Measurements from ENCODE around the gene MBIP.

Gene MBIP

DNA sequence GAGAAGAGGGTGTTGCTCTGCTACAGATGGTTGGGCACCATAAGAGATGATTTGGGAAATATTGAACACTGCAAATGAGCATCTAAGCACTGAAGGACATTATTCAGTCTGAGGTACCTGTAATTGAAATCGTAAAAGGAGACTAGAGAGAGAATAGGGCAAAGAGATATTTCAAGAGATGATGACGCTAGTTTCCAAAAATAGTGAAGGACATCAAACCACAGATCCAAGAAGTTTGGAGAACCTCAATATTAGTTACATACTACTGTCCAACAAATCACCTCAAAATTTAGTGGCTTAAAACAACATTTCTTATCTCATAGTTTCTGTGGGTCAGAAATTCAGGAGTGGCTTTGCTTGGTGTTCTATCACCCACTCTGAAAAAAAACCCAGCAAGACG lies 4.5 kb upstream of the MBIP start:
- Mint-ChIP-seq H3K36me3 (no peaks in the 10 kb centered on the region), H3K4me3 (no peak overlapping the region), H3K27ac (no peak overlapping the region), H3K9me3 (peaks cover 10% of the 10 kb centered on the region), H3K27me3 (peaks cover 42% of the 10 kb centered on the region), H3K4me1 (peaks cover 10% of the 10 kb centered on the region)
- ATAC-seq: no peak

DNA sequence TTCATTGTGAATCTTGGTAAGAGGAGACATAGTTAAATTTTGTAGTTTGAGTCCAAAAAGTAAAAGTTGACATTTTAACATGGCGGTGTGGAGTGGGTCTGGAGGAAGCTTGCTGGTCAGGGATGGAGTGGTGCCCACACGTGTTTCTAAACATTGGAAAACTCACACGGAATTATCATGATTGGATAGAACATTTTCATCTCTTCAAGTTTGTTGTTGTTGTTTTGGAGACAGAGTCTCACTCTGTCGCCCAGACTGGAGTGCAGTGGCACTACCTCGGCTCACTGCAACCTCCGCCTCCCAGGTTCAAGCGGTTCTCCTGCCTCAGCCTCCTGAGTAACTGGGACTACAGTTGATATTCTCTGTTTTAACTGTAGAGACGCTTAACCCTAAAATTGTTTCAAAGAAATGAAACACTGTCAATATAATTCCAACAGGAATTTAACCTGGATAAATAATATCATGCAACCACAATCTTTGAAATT lies 502 bp upstream of the MBIP start:
- Mint-ChIP-seq H3K9me3 (no peaks in the 10 kb centered on the region), H3K4me3 (peak overlapping the region; percentile 94), H3K27ac (peak overlapping the region; percentile 89), H3K27me3 (peaks cover 9% of the 10 kb centered on the region), H3K4me1 (peaks cover 17% of the 10 kb centered on the region), H3K36me3 (no peaks in the 10 kb centered on the region)
- peak; percentile 25 for ATAC-seq

DNA sequence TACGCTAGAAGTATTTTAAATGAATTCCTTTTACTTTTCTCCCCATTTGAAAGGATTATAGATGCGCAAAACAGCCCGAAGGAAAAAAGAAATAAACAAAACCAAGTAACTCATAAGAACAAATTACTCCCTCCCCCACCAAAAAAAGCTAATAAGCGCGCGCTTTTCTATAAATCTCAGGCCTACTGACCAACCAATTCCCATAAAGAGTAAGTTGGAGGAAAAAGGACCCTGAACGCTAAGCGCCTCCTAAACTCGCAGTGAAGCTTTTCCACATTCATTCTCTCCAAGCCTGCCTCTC lies 588 bp downstream of the MBIP start:
- ATAC-seq: no peak
- H3K4me3 Mint-ChIP-seq: peak overlapping the region; percentile 94
- H3K36me3 Mint-ChIP-seq: no peaks in the 10 kb centered on the region
- H3K4me1 Mint-ChIP-seq: peaks cover 27% of the 10 kb centered on the region
- peak overlapping the region; percentile 89 for H3K27ac Mint-ChIP-seq
- H3K9me3 Mint-ChIP-seq: no peaks in the 10 kb centered on the region
- peaks cover 5% of the 10 kb centered on the region for H3K27me3 Mint-ChIP-seq

DNA sequence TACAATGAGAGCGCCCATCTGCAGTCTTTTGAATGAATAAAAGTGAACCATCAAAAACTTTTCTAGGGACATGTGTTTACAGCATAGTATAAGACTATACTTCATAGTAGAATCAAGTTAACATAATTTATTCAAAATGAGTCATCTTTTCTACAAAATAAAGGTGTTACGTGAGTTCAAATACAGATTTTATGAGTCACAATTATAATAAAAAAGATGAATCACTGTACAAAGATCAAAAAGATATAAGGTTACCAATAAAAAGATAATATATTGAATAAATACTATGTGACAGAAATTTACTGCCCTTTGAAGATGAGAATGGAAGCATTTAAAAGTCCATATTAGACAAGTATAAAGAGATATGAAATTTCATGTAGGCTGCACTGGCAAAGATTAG lies 2.8 kb downstream of the MBIP start:
- no peaks in the 10 kb centered on the region for H3K27me3 Mint-ChIP-seq
- no peak overlapping the region for H3K4me3 Mint-ChIP-seq
- no peak for ATAC-seq
- H3K9me3 Mint-ChIP-seq: no peaks in the 10 kb centered on the region
- H3K4me1 Mint-ChIP-seq: peaks cover 33% of the 10 kb centered on the region
- H3K36me3 Mint-ChIP-seq: peaks cover 15% of the 10 kb centered on the region
- no peak overlapping the region for H3K27ac Mint-ChIP-seq

DNA sequence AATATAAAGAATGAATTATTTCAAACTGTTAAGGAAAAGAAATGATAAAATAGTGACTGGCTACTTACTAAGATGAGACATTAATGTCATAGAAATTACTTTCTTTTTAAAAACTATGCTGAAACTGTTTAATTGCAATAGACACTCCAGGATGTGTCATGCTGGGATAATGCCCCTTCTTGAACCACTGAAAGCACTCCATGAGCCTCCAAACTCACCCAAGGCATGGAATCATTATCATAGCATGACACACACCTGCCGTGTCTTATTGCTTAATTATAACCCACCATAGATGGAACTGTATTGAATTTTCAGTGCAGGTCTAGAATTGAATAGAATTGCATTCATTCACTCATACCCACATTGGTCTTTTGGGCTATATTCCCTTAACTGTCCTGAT lies 4.3 kb downstream of the MBIP start:
- ATAC-seq: no peak
- Mint-ChIP-seq H3K27ac (no peak overlapping the region), H3K9me3 (no peaks in the 10 kb centered on the region), H3K4me1 (peaks cover 33% of the 10 kb centered on the region), H3K27me3 (no peaks in the 10 kb centered on the region), H3K36me3 (peaks cover 24% of the 10 kb centered on the region), H3K4me3 (no peak overlapping the region)

DNA sequence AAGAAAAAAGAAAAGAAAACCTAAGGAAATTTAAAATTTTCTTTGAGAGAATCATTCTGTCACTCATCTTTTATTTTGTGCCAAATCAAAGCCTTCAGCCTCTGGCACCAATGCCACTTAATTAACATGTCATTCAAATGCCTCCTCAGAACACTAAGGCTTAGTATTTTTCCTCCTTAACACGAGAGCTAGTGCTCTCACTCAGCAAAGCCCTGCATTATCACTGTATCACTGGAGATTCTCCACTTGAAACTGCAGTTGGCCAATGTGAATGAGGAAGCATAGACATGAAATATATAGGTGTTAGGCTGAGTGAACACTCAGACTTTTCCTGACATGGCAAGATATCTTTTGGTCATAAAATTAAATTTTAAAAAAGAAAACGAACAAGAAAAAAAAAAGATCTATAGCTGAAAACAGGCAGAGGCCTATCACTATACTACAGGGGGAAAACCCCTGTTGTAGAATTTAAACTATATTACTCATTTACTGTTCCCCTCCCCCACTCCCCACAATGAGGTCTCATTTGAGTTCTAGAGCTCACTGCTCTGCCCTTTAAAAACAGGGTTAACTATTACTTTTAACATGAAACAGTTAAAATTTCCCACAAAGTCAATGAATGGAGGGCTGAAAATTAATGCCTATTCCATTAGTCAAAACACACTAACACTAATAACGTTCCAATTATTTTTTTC lies 5.1 kb downstream of the MBIP start:
- H3K27ac Mint-ChIP-seq: no peak overlapping the region
- H3K27me3 Mint-ChIP-seq: no peaks in the 10 kb centered on the region
- ATAC-seq: peak; percentile 63
- no peak overlapping the region for H3K4me3 Mint-ChIP-seq
- no peaks in the 10 kb centered on the region for H3K9me3 Mint-ChIP-seq
- peaks cover 26% of the 10 kb centered on the region for H3K4me1 Mint-ChIP-seq
- H3K36me3 Mint-ChIP-seq: peaks cover 33% of the 10 kb centered on the region

DNA sequence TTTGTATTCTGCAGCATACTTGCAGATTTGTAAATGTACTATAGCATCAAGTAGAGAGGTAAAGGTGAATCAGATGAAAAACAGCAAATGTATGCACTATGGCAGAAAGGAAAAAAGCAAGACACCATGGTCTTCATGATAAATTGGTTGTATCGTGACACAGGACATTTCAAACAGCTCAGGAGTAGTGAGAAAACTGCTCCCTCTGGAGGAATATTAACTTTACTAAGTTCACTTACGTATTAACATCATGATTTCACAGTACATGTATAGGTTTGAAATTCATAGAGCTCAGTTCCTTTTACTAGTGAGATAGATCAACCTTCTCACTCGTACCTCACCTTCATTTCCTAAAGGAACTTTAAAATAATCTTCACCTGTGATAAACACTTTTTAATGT lies 6.5 kb downstream of the MBIP start:
- ATAC-seq: no peak
- Mint-ChIP-seq H3K27ac (no peak overlapping the region), H3K4me1 (peaks cover 16% of the 10 kb centered on the region), H3K4me3 (no peak overlapping the region), H3K36me3 (peaks cover 47% of the 10 kb centered on the region), H3K9me3 (no peaks in the 10 kb centered on the region), H3K27me3 (no peaks in the 10 kb centered on the region)

DNA sequence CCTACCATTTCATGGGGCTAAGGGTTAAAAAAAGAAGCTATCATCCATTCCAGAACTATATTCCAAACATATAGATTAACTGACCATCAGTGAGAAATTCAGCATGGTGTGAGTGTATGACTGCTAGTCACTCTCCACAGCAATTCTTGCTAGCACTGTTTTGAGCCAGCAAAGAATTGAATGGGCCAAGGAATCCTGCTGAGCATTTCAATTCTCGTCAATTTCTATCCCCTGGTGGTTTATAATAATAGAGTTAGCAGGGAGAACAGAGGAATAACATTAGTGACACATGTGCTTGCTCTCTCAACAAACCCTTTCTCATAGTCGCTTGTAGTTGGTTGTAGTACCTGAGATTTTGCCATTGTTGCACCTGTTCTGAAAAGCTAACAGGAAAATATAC lies 7.2 kb downstream of the MBIP start:
- no peak for ATAC-seq
- no peak overlapping the region for H3K27ac Mint-ChIP-seq
- no peak overlapping the region for H3K4me3 Mint-ChIP-seq
- H3K36me3 Mint-ChIP-seq: peaks cover 54% of the 10 kb centered on the region
- no peaks in the 10 kb centered on the region for H3K27me3 Mint-ChIP-seq
- H3K4me1 Mint-ChIP-seq: peaks cover 16% of the 10 kb centered on the region
- H3K9me3 Mint-ChIP-seq: no peaks in the 10 kb centered on the region

DNA sequence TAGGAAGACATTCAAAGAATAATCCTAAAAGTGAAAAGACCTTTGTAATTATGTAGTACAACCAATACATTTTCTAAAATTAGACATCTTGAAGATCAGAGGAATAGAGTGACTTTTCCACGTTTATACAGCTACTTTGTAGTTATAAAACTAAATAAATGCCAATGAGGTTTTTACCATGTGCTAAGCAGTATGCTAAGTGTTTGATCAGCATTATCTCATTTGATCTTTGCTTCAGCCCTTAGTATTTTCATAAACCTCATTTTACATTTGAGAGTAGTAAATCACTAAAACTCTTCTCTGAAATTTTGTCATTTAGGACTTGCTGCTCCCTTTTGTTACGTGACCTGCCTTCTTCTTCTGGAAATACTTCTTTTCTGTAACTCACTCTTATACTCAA lies 13.6 kb downstream of the MBIP start:
- ATAC-seq: no peak
- Mint-ChIP-seq H3K27me3 (no peaks in the 10 kb centered on the region), H3K36me3 (peaks cover 81% of the 10 kb centered on the region), H3K4me3 (no peak overlapping the region), H3K9me3 (no peaks in the 10 kb centered on the region), H3K27ac (no peak overlapping the region), H3K4me1 (no peaks in the 10 kb centered on the region)

DNA sequence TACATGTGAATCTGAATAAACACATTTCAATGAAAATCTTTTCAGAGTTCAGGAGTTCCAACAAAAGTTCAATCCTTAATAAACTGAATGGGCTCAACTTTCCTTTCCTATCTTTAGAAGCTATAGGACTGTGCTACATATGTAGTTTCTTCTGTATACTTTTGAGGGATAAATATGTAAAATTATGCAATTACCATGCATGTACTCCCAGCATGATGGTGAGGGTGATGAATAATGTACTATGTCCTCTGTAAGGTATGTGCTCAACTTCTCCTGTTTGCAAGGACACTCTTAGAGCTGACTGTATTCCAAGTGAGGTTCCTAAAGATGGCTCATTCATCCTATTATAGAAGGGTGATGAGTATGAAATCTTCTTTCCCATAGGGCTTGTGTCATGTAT lies 15.5 kb downstream of the MBIP start:
- no peak for ATAC-seq
- Mint-ChIP-seq H3K4me3 (no peak overlapping the region), H3K9me3 (no peaks in the 10 kb centered on the region), H3K4me1 (no peaks in the 10 kb centered on the region), H3K27ac (no peak overlapping the region), H3K36me3 (peaks cover 64% of the 10 kb centered on the region), H3K27me3 (no peaks in the 10 kb centered on the region)

DNA sequence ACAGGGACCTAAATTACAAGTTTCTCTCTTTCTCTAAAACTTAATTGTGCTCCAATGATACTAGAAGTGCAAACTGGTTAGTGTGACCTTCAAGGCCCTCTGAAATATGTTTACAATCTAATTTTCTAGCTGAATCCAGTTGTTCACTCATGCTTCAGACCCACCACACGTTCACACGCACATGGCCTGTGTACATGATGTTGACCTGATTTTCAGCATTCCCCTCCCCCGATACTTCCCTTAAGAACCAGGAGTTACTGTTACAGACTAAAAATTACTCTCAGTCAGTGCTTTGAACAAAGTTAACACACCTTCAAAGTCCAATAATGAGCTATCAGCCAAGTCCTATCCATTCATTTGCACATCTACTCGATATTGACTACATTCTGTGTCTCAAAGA lies 16.5 kb downstream of the MBIP start:
- Mint-ChIP-seq H3K4me3 (no peak overlapping the region), H3K27ac (no peak overlapping the region), H3K27me3 (no peaks in the 10 kb centered on the region), H3K4me1 (no peaks in the 10 kb centered on the region), H3K36me3 (peaks cover 62% of the 10 kb centered on the region), H3K9me3 (no peaks in the 10 kb centered on the region)
- no peak for ATAC-seq

DNA sequence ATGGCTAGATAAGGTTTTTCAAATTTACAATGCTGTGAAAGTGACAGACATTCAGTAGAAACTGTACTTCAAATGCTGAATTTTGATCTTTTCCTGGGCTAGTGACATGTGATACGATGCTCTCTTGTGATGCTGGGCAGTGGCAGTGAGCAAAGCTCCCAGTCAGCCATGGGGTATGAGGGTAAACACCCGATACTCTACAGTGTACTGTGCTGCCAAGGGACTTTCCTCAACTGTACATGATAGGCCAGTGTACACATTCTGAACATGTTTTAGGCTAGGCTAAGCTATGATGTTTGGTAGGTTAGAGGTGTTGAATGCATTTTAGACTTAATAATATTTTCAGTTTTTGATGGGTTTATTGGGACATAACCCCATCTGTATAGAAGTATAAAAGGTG lies 17.6 kb downstream of the MBIP start:
- peaks cover 63% of the 10 kb centered on the region for H3K36me3 Mint-ChIP-seq
- no peak for ATAC-seq
- no peak overlapping the region for H3K27ac Mint-ChIP-seq
- no peaks in the 10 kb centered on the region for H3K27me3 Mint-ChIP-seq
- H3K4me3 Mint-ChIP-seq: no peak overlapping the region
- H3K4me1 Mint-ChIP-seq: no peaks in the 10 kb centered on the region
- no peaks in the 10 kb centered on the region for H3K9me3 Mint-ChIP-seq

DNA sequence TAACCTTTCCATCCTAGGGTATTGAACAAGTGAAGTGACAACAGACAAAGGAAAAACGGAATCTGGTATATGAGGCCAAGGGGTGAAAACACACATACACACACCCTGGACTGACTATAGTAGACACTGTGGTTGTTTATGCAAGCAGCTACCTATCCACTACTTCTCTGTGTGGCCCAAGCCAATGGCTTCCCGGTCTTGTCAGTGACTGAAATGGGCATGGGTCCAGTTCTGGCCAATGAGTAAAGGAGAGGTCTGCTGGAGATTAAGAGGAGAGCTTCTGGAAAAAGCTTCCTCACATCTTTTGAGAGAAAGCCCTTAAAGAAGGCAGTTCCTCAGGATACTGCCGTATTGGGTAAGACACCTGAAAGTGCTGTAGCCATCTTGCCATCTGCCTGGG lies 19.3 kb downstream of the MBIP start:
- Mint-ChIP-seq H3K27ac (no peak overlapping the region), H3K9me3 (no peaks in the 10 kb centered on the region), H3K27me3 (no peaks in the 10 kb centered on the region), H3K4me3 (no peak overlapping the region), H3K4me1 (no peaks in the 10 kb centered on the region), H3K36me3 (peaks cover 63% of the 10 kb centered on the region)
- ATAC-seq: no peak

DNA sequence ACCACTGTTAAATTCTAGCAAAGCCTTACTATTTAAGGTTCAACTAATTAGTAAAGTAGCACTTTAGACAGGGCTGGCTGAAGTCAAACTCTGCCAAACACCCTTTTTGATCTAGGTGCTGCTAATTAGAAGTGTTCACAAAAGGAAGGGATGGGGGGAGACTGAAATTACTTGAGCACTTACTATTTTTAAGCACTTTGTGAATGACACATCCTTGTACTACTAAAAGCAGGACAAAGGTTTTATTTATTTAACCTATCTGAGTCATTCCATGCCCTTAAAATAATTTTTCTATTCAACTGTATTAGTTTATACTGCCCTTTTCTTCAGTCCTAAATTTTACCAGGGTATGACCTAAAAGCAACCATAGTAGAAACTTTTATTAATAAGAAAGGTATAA lies 20.1 kb downstream of the MBIP start:
- Mint-ChIP-seq H3K36me3 (peaks cover 63% of the 10 kb centered on the region), H3K4me1 (no peaks in the 10 kb centered on the region), H3K4me3 (no peak overlapping the region), H3K9me3 (no peaks in the 10 kb centered on the region), H3K27ac (no peak overlapping the region), H3K27me3 (no peaks in the 10 kb centered on the region)
- ATAC-seq: no peak

DNA sequence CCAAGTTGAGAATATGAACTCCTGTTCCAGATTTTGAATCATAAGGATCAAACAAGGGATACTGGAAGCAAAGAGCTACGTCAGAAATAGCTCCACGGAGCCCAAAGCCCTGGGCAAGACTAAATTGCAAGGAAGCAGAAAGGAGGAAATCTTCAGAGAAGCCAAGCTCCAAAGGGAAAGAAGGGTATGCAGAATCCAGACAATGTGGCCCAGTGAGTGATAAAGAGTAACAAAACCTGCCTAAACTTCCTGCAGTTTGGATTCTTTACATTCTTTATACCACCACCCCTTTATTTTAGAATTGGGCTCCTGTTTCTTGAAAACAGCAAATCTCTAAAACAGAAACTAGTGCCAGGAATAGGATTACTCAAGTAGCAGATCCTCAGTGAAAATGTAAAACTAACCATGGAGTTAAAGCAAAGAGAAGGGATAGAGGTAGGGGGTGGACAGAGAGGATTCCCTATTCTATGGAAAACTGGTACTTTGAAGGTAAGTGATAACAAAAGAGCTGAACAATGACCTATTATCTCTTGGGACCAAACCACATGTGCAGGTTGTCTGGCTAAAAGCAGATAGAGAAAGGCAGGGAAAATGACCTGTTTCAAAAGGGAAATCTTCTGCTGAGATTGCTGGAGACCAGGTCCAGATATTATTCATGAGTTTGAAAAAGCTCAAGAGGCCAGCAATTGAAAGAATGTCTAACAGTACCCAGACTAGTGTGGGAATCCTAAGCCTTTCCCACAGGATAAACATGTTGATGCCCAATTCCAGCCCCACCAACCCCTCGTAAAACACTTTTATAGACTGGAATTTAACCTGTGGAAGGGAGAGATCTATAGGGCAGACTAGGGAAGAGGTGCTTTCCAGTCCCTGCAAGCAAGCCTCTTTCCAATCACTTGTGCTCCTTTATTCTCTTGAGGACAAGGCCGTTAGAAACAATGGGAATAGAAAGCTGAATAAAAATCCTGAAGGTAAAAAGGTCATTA lies 24.5 kb downstream of the MBIP start:
- no peaks in the 10 kb centered on the region for H3K4me1 Mint-ChIP-seq
- H3K36me3 Mint-ChIP-seq: peaks cover 37% of the 10 kb centered on the region
- no peak overlapping the region for H3K4me3 Mint-ChIP-seq
- no peaks in the 10 kb centered on the region for H3K27me3 Mint-ChIP-seq
- no peaks in the 10 kb centered on the region for H3K9me3 Mint-ChIP-seq
- ATAC-seq: no peak
- H3K27ac Mint-ChIP-seq: no peak overlapping the region

DNA sequence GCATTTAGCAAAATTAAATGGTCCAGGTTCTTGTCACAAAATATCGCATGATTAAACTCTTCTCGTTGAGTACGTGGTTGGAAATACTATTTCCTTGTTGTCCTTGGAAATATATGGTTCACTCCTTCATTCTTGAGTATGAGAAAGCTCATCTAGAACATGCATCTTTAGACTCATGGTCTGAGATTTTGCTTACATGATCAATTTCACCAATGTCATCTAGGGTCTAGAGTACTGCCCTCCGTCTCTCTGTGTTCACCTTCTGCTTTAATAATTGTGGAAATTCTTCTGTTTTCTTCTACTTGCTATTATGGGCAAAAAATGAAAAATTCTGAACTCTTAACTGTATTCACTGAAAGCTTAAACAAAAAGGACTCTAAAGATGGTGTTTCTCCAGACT lies 25.9 kb downstream of the MBIP start:
- Mint-ChIP-seq H3K9me3 (no peaks in the 10 kb centered on the region), H3K36me3 (peaks cover 36% of the 10 kb centered on the region), H3K4me3 (no peak overlapping the region), H3K4me1 (no peaks in the 10 kb centered on the region), H3K27me3 (no peaks in the 10 kb centered on the region), H3K27ac (no peak overlapping the region)
- no peak for ATAC-seq

All from stimulated activated memory B cell treated with anti-CD40 and anti-IgM and Interleukin-4, amounts not matched to agents 10 μg/mL and 1 μg/mL and 100 μg/mL, for 72 hours (primary cell).